ENCODE data around the gene KIF1B. TPM values are rescaled to one million over a fixed set of nuclear protein-coding genes. Genes with fewer than 3 reads are reported as not detected.

Gene KIF1B
- total and polyA plus RNA-seq, 2 donors (not counting 1 experiment from before 2014, with no cell fraction given): 3.5 to 16.4 TPM

GRCh38 chr1:10309243-10310011, 99.1 kb downstream of the KIF1B start:
- no peak overlapping the region for H3K4me3 Mint-ChIP-seq
- DNase-seq: no peak
- no peaks in the 10 kb centered on the region for H3K4me1 ChIP-seq (ENCODE audit: control insufficient read depth in 2 of 2, insufficient read depth in 2 of 2, low read length in 2 of 2)
- H3K27ac ChIP-seq (ENCODE audit: low read length in 2 of 2): no peak overlapping the region
- H3K36me3 ChIP-seq (replicated peaks in 1 of 2; ENCODE audit: control extremely low read depth in 1 of 2, control insufficient read depth in 1 of 2, extremely low read depth in 1 of 2, insufficient read depth in 2 of 2, low read length in 1 of 2): no peaks in the 10 kb centered on the region
- intact Hi-C loops (cut with micrococcal nuclease): no loop called here
- no peak overlapping the region for H3K4me2 ChIP-seq (replicated peaks; ENCODE audit: low read depth, low read length, poor library complexity, severe bottlenecking)
- WGBS (ENCODE audit: insufficient coverage): 100% methylated on average over 2 of the region's 6 CpGs
- no peak overlapping the region for H3K27ac Mint-ChIP-seq
- no peaks in the 10 kb centered on the region for H3K79me2 ChIP-seq (ENCODE audit: control insufficient read depth, insufficient read depth, low read length)
- H3K27me3 ChIP-seq (replicated peaks in 1 of 4; ENCODE audit: control extremely low read depth in 1 of 4, control insufficient read depth in 3 of 4, insufficient read depth in 4 of 4, low read length in 3 of 4): no peaks in the 10 kb centered on the region
- ATAC-seq (ENCODE audit: low read depth): no peak
- H3K9me3 ChIP-seq (ENCODE audit: control extremely low read depth in 1 of 3, control insufficient read depth in 2 of 3, insufficient read depth in 1 of 3, low read length in 2 of 3): no peaks in the 10 kb centered on the region
- H3K9me3 Mint-ChIP-seq (ENCODE audit: insufficient read depth): no peaks in the 10 kb centered on the region
- POLR2A ChIA-PET: no interaction called here
- H2AFZ ChIP-seq (ENCODE audit: insufficient read depth, low read depth, low read length, poor library complexity, severe bottlenecking): no peak overlapping the region
- no peak overlapping the region for H3K9ac ChIP-seq (ENCODE audit: low read length)
- no peaks in the 10 kb centered on the region for H4K20me1 ChIP-seq (ENCODE audit: control insufficient read depth, insufficient read depth, low read length, poor library complexity, severe bottlenecking)
- TF ChIP-seq CTCF (IDR thresholded peaks at IDR 0.05) (no peak), EZH2 (IDR thresholded peaks at IDR 0.05; ENCODE audit: borderline replicate concordance, insufficient read depth, low read depth, low read length, poor library complexity, severe bottlenecking) (no peak)
- H3K27me3 Mint-ChIP-seq: no peaks in the 10 kb centered on the region
- no peaks in the 10 kb centered on the region for H3K4me1 Mint-ChIP-seq
- H3K4me3 ChIP-seq (ENCODE audit: control extremely low read depth in 1 of 5, extremely low read depth in 1 of 5, insufficient read depth in 1 of 5, low read depth in 2 of 5, low read length in 4 of 5): no peak overlapping the region
- CTCF ChIA-PET: no interaction called here

- H3K4me3 Mint-ChIP-seq: no peak overlapping the region
- POLR2A ChIA-PET: no interaction called here
Measured at GRCh38 chr1:10316752-10317151, 106.4 kb downstream of the KIF1B start.

More at GRCh38 chr1:10316752-10317151, 106.4 kb downstream of the KIF1B start:
- Histone ChIP-seq H3K4me3 (ENCODE audit: control extremely low read depth in 1 of 5, extremely low read depth in 1 of 5, insufficient read depth in 1 of 5, low read depth in 2 of 5, low read length in 4 of 5) (no peak overlapping the region), H3K4me2 (replicated peaks; ENCODE audit: low read depth, low read length, poor library complexity, severe bottlenecking) (no peak overlapping the region), H4K20me1 (ENCODE audit: control insufficient read depth, insufficient read depth, low read length, poor library complexity, severe bottlenecking) (no peaks in the 10 kb centered on the region), H3K36me3 (replicated peaks in 1 of 2; ENCODE audit: control extremely low read depth in 1 of 2, control insufficient read depth in 1 of 2, extremely low read depth in 1 of 2, insufficient read depth in 2 of 2, low read length in 1 of 2) (no peaks in the 10 kb centered on the region), H3K4me1 (ENCODE audit: control insufficient read depth in 2 of 2, insufficient read depth in 2 of 2, low read length in 2 of 2) (no peaks in the 10 kb centered on the region), H3K27me3 (replicated peaks in 1 of 4; ENCODE audit: control extremely low read depth in 1 of 4, control insufficient read depth in 3 of 4, insufficient read depth in 4 of 4, low read length in 3 of 4) (no peaks in the 10 kb centered on the region), H3K9me3 (ENCODE audit: control extremely low read depth in 1 of 3, control insufficient read depth in 2 of 3, insufficient read depth in 1 of 3, low read length in 2 of 3) (no peaks in the 10 kb centered on the region), H3K9ac (ENCODE audit: low read length) (no peak overlapping the region), H3K79me2 (ENCODE audit: control insufficient read depth, insufficient read depth, low read length) (no peaks in the 10 kb centered on the region), H3K27ac (ENCODE audit: low read length in 2 of 2) (no peak overlapping the region), H2AFZ (ENCODE audit: insufficient read depth, low read depth, low read length, poor library complexity, severe bottlenecking) (no peak overlapping the region)
- TF ChIP-seq EZH2 (IDR thresholded peaks at IDR 0.05; ENCODE audit: borderline replicate concordance, insufficient read depth, low read depth, low read length, poor library complexity, severe bottlenecking) (no peak), CTCF (IDR thresholded peaks at IDR 0.05) (no peak)
- Mint-ChIP-seq H3K4me1 (no peaks in the 10 kb centered on the region), H3K27ac (no peak overlapping the region), H3K9me3 (ENCODE audit: insufficient read depth) (no peaks in the 10 kb centered on the region), H3K27me3 (no peaks in the 10 kb centered on the region)
- 82% methylated on average over 2 of the region's 2 CpGs for WGBS (ENCODE audit: insufficient coverage)
- CTCF ChIA-PET: no interaction called here
- ATAC-seq (ENCODE audit: low read depth) (no peak), DNase-seq (no peak)
- intact Hi-C loops (cut with micrococcal nuclease): no loop called here

Measured in B cell (primary cell).